ENCODE data around the gene MAP3K2.

DNA sequence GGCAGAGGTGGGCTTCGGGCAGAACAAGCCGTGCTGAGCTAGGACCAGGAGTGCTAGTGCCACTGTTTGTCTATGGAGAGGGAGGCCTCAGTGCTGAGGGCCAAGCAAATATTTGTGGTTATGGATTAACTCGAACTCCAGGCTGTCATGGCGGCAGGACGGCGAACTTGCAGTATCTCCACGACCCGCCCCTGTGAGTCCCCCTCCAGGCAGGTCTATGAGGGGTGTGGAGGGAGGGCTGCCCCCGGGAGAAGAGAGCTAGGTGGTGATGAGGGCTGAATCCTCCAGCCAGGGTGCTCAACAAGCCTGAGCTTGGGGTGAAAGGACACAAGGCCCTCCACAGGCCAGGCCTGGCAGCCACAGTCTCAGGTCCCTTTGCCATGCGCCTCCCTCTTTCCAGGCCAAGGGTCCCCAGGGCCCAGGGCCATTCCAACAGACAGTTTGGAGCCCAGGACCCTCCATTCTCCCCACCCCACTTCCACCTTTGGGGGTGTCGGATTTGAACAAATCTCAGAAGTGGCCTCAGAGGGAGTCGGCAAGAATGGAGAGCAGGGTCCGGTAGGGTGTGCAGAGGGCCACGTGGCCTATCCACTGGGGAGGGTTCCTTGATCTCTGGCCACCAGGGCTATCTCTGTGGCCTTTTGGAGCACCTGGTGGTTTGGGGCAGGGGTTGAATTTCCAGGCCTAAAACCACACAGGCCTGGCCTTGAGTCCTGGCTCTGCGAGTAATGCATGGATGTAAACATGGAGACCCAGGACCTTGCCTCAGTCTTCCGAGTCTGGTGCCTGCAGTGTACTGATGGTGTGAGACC, 30.7 kb upstream of the MAP3K2 start, which contains the start of gene PROC:
- TF ChIP-seq, protein P1, sequence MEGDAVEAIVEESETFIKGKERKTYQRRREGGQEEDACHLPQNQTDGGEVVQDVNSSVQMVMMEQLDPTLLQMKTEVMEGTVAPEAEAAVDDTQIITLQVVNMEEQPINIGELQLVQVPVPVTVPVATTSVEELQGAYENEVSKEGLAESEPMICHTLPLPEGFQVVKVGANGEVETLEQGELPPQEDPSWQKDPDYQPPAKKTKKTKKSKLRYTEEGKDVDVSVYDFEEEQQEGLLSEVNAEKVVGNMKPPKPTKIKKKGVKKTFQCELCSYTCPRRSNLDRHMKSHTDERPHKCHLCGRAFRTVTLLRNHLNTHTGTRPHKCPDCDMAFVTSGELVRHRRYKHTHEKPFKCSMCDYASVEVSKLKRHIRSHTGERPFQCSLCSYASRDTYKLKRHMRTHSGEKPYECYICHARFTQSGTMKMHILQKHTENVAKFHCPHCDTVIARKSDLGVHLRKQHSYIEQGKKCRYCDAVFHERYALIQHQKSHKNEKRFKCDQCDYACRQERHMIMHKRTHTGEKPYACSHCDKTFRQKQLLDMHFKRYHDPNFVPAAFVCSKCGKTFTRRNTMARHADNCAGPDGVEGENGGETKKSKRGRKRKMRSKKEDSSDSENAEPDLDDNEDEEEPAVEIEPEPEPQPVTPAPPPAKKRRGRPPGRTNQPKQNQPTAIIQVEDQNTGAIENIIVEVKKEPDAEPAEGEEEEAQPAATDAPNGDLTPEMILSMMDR (IDR thresholded peaks at IDR 0.05; ENCODE audit: low read length): no peak
- no peak for TF ChIP-seq EZH2 (IDR thresholded peaks at IDR 0.05; ENCODE audit: borderline replicate concordance, low read length)

All from OCI-LY1 (cell line).